ENCODE data around the gene RASAL1.

The RASAL1 gene

DNA sequence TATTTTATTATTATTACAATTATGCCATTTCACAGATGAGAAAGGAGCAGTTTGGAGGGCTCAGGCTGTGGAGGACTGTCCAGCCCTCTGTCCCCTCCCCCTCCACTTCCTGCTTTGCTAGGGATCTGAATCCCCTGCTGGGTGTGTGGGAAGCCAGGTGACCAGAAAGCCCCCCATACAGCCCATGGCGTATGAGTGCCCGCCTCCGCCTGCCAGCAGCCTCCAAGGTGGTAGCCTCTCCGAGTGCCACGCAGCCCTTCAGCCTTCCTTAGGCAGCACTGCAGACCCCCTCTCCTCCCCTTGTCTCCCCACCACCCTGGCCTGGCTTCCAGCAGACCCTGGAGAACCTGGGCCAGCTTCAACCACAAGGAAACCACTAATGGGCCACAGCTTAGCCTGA, 66.4 kb downstream of the RASAL1 start:
- no peak for DNase-seq

GRCh38 chr12:113067987-113068935, 67.3 kb downstream of the RASAL1 start:
- DNase-seq = no peak

DNA sequence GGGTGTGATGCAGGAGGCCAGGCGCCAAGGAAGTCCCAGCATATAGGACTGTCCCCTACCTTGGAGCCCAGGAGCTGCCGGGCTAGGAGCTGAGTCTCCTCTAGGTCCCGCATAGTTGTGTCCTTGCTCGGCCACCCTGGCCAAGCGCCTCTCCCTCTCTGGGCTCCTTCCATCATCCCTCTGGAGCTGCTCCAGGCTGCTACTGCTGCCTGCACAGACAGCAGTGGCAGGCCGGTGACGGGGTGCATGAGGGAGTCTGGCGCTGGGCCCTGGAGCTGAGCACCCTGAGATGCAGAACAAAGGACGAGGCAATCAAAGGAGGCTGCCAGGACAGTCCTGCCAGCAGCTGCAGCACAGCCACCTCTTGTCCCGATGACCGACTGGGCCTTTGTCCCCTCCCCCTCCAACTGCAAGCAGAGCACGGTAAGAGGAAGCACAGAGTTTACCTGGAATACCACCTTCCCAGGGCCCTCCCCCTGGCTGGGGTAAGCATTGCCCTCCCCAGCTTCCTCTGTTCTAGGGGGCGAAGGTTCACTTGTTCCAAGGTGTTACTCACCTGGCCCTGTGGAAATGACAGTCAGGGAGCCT, 68.7 kb downstream of the RASAL1 start:
- no peak for DNase-seq

DNA sequence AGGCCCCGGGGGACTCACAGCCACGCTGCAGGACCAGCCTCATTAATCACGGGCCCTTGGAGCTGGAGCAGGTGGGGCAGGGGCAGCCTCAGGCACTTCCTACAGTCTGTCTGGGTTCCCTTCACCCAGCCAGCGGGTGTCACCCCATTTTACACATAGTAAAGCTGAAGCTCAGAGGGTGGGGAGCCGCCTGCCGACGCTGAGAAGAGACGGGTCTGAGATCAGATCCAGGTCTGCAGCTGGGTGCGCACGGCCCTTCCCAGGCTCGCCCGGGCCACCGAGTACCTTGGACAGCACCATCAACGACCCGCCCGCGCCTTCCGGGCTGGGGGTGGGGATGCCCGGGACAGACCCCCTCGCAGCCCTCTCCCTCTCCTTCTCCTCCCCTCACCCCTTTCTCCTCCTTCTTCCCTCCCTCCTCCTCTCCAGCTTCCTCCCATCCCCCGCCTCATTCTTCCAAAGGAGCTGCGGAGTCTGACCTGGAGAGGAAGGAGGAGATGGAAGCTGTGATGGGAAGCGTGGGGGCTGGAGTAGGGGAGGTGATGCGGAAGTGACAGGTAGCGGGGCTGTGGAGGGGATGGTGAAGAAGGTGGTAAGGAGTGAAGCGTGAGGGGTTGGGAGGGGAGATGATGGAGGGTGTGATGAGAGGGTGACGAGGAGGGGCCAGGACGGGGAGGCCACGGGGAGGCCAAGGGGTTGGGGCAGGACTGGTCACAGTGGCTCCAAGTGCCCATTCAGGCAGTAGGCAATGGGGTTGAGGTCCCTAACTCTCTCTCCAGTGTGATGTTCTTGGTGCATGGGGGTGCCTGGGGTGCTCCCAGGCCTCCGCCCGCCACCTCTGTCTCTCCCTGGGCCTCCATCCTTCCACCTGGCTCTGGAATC, 70.2 kb downstream of the RASAL1 start:
- no peak for DNase-seq

GRCh38 chr12:113064395-113065125, 71.0 kb downstream of the RASAL1 start:
- DNase-seq = no peak

DNA sequence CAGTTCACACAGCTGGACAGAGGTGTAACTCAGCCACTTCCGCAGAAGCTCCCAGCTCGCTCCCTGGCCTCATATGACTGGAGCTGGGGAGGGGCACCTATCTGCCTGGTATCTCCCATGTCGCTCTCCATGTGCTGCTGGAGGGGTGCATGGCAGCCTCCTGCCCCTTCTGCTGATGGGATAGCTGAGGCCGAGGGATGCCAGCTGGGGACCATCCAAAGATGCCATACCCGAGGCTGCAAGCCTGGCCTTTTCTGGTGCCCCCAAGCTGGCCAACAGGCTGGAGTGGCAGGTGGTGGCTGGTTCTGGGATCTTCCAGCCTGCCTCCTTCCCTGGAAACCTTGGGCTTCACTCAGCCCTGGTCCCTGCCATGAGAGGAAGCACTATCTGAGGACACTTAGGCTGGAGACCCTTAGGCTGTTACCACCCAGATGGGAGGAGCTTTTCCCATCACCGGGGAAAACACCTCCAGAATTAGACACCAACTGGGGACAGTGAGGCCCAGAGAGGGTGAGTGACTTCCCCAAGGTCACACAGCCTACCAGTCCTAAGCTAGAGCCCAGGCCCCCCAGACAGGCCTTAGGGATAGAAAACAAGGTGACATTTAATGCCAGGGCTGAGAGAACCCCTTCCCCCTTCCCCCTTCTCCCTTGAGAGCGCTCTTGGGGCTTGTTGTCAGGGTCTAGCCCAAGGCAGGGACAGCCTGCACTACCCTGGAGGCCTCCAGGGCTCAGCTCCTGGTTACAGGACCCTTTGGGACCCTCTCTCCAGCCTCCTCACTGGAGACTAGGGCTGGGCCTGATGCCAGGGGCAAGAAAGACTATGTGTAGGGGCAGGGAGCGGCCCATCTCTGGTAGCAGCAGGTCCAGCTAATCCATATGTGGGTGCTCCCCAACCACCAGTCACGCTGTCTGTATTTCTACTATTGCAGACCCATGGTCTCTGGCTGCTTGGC, 71.9 kb downstream of the RASAL1 start:
- no peak for DNase-seq

DNA sequence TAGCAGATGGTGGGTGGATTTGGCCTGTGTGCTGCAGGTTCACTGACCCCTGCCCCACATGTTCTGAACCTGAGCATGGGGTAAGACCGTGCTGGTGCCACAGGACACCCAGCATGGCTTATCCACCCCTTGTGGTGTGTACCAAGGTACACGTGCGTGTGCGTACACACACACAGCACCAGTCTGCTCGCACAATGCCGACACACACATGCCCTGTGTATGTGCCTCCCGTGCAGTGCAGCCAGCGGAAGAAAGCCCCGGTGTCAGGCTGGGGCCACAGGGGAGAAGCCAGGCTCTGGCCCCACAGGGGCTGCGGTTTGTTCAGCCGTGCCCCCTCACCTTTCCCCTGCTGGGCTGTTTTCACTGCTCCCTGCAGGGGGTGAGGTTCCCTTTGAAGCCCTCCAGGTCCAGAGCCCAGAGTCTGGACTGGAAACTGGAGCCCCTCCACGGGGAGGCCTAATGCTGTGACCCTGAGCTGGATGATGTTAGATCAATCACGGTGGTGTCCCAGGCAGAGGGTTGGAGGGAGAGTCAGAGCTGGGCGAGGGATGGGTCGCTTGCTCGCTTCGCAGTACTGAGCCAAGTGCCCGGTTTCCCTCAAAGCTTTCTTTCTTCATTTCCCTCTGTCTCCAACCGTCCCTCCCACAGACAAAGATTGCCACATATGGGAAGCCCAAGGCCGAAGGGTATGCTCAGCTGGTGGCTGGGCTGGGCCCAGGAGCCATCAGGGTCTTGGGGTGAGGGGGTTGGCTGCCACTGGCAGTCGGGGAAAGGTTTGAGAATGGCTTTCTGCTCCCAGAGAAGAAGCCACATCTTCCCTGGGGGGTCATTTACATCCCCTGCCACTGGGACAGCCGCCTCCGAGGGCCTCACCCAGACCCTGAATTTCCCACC, 72.8 kb downstream of the RASAL1 start:
- no peak for DNase-seq

DNA sequence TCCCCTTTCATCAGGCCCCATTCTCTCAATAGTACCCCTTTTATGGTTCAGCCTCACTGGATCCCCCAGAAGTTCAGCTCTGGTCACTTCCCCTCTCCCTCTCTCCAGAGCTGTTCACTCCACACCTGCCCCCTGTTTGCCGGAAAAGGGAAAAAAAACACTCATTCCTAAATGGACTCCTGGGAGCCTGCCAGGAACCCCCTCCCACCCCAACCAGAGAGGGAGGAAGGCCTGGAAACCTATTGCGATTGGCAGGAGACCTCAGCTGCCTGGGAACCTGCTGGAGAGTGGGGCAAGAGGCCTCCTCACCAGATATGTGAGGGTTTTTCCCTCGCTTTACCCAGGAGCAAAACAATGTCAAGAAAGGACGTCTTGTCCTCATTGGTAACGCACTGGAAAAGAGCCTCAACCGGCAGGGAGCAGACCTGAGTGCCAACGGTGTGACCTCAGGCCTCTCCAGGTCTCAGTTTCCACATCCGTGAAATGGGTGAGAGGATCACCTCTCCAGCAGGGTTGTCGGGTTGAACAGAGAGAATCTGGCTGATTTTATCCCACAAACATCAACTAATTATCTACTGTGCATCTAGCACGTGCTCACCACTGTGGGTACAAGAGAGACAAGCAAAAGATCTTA, 74.4 kb downstream of the RASAL1 start:
- no peak for DNase-seq

DNA sequence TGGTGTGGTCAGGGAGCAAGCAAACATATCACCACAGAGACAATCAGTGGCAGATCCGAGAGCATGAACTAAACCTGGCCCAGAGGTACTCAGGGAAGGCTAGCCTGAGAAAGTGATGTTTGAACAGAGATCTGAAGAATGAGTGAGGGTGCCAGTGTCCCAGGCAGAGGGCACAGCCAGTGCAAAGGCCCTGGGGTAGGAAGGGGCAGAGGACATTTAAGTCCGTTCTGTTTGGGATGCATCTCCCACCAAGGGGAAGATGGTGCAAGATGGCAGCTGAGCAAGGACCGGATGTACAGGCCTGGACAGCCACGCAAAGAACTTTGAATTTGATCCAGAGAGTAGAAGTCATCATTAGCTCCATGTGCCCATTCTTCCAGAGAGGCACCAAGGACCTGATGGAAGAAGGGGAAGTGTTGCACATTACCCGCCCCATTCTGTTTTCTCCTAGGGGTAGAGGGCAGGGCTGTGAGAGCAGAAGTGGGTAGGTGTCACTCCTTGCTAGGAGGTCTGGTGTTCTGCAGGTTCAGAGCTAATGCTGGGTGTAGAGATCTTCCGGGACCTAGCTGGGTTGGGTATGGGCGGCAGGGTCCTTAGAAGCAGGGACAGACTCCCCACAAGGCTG, 75.1 kb downstream of the RASAL1 start:
- no peak for DNase-seq

DNA sequence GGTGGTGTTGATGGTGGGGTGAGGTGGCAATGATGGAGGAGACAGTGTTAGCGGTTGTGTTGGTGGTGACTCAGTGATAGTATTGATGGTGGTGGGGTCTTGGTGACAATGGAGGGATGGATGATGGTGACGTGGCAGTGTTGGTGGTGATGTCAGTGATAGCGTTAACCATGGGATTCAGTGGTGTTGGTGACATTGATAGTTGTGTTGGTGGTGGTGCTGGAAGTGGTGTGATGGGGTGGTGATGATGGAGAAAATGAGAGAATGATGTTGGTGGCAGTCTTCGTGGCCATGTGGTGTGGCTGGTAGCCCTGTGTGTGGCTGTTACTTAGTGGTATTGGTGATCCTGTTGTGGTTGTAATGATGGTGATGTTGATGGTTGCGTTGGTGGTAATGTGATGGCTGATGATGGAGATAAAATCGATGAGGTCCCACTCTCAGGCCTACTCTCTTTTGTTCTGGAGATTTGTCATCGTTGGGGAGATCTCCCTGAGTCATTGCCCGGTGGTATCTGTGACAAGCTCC, 76.4 kb downstream of the RASAL1 start:
- DNase-seq = no peak

GRCh38 chr12:113058553-113058952, 77.0 kb downstream of the RASAL1 start:
- DNase-seq = no peak

DNA sequence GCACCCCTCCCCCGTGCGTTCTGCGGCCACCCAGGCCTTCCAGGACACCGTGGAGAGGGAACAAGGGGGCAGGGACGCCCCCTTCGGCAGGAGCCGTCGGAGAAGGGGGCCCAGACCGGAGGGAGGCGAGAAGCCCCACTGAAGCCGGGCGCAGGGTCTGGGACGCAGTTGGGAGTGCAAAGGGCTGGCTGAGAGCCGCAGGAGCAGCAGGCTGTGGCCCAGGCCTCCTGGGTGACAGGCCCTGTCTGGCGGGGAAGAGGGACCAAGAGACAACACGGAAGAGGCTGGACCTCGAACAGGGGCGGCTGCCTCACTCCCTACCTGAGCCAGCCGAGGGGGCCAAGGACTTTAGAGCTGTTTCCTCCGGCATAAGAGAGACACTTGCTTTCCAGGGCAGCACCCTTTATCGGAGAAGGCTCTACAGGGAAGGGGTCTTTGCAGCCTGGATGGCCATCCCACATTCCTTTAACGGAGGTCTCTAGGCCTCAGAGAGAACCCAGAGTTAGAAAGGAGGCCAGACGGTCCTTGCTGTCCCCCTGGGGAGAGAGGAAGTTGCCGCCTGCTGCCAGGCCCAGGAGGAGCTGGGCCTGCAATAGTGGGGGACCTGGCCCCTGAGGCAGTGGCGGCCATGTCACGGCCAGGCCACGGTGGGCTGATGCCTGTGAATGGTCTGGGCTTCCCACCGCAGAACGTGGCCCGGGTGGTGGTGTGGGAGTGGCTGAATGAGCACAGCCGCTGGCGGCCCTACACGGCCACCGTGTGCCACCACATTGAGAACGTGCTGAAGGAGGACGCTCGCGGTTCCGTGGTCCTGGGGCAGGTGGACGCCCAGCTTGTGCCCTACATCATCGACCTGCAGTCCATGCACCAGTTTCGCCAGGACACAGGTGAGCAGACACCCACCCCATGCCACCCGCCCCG, 77.7 kb downstream of the RASAL1 start:
- DNase-seq = no peak

GRCh38 chr12:113056631-113057488, 78.7 kb downstream of the RASAL1 start, which contains the start of gene DTX1:
Gene DTX1 (plus strand): TSS chr12:113056730. CDS start chr12:113058193, 1,463 bp downstream.
- no peak for DNase-seq

GRCh38 chr12:113056381-113056630, 79.3 kb downstream of the RASAL1 start:
- no peak for DNase-seq

DNA sequence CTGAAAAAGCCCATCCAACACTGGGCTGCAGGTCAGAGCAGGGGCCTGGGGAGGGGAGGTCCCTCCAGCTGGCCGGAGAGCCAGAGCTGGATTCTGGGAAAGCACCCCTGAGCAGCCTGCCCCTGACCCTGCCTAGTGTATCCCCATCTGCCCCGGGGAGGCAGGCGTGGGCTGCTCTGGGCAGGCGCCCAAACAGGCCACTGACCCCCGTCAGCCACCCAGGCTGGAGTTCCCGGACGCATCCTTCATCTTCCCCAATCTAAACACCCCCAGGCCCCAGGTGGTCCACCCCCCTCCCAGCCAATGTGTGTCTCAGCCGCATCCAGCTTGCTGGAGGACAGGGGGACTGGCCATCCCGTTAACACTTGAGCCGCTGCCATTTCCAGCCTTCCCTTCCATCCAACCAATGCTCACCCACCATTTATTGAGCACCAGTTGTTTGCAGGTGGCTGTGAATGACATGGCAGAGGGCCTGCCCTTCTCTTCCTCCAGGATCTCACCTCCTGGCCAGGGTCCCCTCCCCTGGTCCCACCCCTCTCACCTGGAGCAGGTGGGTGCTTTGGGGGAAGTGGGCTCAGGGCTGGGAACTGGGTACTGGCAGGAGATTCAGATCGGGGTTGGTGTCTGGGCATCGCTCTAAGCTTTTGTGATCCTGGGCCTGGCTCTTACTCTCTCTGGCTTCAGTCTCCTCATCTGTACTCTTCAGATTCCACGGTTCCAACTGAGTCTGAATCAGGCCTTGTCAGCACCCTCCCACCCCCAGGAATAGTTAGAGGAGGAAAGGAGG, 79.8 kb downstream of the RASAL1 start:
- DNase-seq = no peak

DNA sequence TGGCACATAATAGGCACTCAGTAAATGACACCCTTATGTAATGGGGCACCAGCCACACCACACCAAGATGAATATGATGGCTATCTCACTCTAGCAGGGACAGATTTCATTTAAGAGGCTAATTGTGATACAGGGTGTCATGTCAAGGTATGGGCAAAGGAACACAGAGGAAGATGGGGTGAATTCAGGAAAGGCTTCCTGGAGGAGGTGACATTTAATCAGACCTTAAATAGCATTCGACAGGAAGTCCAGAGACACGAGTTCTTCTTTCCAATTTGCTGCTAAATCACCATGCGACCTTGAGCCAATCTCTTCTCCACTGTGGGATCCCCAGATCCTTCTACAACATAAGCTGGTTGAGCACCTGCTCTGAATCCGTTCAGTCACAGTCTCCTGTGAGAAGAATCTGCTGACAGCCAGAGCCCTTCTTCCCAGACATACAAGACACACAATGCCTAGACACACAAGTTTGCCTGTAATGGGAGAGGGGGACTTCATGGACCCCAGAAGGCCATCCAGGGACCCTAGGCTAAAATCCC, 80.5 kb downstream of the RASAL1 start:
- DNase-seq = no peak
